Activated T-cell treated with anti-CD3 and anti-CD28 coated beads for 4 hours (primary cell): ENCODE measurements around the gene ESPN.
"Not testable (repeated sequence)": the region's sequence is repeated elsewhere in the genome, so short reads cannot be mapped to it uniquely, and the experiment has no call there.

Experiments used
- DNase-seq: peaks from one replicate; pipeline ENCODE4 v3.0.0-alpha.2; 2020

Gene ESPN

GRCh38 chr1:6448749-6449631, 24.4 kb downstream of the ESPN start:
- DNase-seq = no peak

- DNase-seq = no peak
Measured at GRCh38 chr1:6450005-6450450, 25.5 kb downstream of the ESPN start.

- not testable (repeated sequence) for DNase-seq
Measured at GRCh38 chr1:6450486-6450885, 25.9 kb downstream of the ESPN start.

- no peak for DNase-seq
Measured at GRCh38 chr1:6450943-6451373, 26.4 kb downstream of the ESPN start.

- DNase-seq = not testable (repeated sequence)
Measured at GRCh38 chr1:6453895-6454855, 29.6 kb downstream of the ESPN start.

- no peak for DNase-seq
Measured at GRCh38 chr1:6454856-6455751, 30.5 kb downstream of the ESPN start.

GRCh38 chr1:6455752-6456520, 31.4 kb downstream of the ESPN start:
- not testable (repeated sequence) for DNase-seq

GRCh38 chr1:6456800-6457466, 32.4 kb downstream of the ESPN start:
- DNase-seq = no peak

- no peak for DNase-seq
Measured at GRCh38 chr1:6459850-6460265, 35.3 kb downstream of the ESPN start.

- peak; percentile 95 for DNase-seq
Measured at GRCh38 chr1:6460301-6461050, 35.9 kb downstream of the ESPN start.

- DNase-seq = no peak
Measured at GRCh38 chr1:6461051-6461530, 36.5 kb downstream of the ESPN start.

- DNase-seq = no peak
Measured at GRCh38 chr1:6461538-6462411, 37.2 kb downstream of the ESPN start.

- DNase-seq = no peak
Measured at GRCh38 chr1:6462412-6463119, 38.0 kb downstream of the ESPN start.

- no peak for DNase-seq
Measured at GRCh38 chr1:6463120-6463412, 38.5 kb downstream of the ESPN start.

GRCh38 chr1:6464514-6464836, 39.9 kb downstream of the ESPN start:
- no peak for DNase-seq

GRCh38 chr1:6464915-6465314, 40.3 kb downstream of the ESPN start:
- DNase-seq = no peak

- DNase-seq = no peak
Measured at GRCh38 chr1:6465461-6466005, 41.0 kb downstream of the ESPN start.

GRCh38 chr1:6466023-6466422, 41.4 kb downstream of the ESPN start, which contains the start of gene TNFRSF25:
TNFRSF25 (minus strand) TSS chr1:6466173; CDS start chr1:6466107, 66 bp downstream.
- peak; percentile 52 for DNase-seq
